ENCODE measurements around the gene PAPOLA. TPM values are rescaled to one million over a fixed set of nuclear protein-coding genes. Genes with fewer than 3 reads are reported as not detected.
"Not testable (repeated sequence)": the region's sequence is repeated elsewhere in the genome, so short reads cannot be mapped to it uniquely, and the experiment has no call there.

The PAPOLA gene
- total and polyA plus RNA-seq, 2 of the 4 experiments (the other 2 are of a cell fraction), result 73.8 to 128 TPM

DNA sequence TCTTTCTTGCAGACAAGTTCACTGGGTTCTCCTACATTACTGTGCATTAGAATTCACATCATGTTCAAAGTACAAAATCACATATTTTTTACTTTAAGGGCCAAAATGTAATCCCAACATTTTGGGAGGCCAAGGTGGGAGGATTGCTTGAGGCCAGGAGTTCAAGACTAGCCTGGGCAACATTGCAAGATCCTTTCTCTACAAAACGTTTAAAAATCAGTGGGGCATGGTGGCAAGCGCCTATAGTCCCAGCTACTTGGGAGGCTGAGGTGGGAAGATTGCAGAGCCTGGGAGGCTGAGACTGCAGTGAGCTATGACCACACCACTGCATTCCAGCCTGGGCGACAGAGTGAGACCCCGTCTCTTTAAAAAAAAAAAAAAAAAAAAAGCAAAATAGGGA is 31.2 kb upstream of the PAPOLA start:
- H3K18ac ChIP-seq (ENCODE audit: low read depth, low read length); H3K56ac ChIP-seq (ENCODE audit: extremely low read depth, insufficient read depth, low read length); dilution Hi-C loops (cut with HindIII; ENCODE audit: low sequenced_read_pairs, unreplicated experiment); H2BK20ac ChIP-seq (ENCODE audit: low read depth, low read length); H3K36me3 ChIP-seq (ENCODE audit: control insufficient read depth, insufficient read depth, low read length); H3K27ac ChIP-seq (ENCODE audit: insufficient read depth, low read length); H3K79me1 ChIP-seq (ENCODE audit: low read depth in 1 of 2, low read length in 2 of 2); H2AK5ac ChIP-seq (ENCODE audit: low read depth, low read length); H3K9ac ChIP-seq (ENCODE audit: low read depth, low read length); H2AK9ac ChIP-seq (replicated peaks; ENCODE audit: low read depth, low read length, poor library complexity); H3K23ac ChIP-seq (ENCODE audit: low read depth, low read length); H3K4me1 ChIP-seq (ENCODE audit: control insufficient read depth, insufficient read depth, low read length); H2AFZ ChIP-seq (replicated peaks; ENCODE audit: low read length, poor library complexity); CTCF ChIA-PET; POLR2A ChIA-PET (ENCODE audit: unreplicated experiment); ATAC-seq (ENCODE audit: low read depth); H4K5ac ChIP-seq (ENCODE audit: low read depth, low read length); in situ Hi-C loops (cut with MboI; ENCODE audit: low sequenced_read_pairs); BruUV-seq (replicated peaks); H4K8ac ChIP-seq (ENCODE audit: low read depth in 2 of 2, low read length in 2 of 2); H4K20me1 ChIP-seq (ENCODE audit: insufficient read depth, low read length); H3K4me2 ChIP-seq (ENCODE audit: low read depth, low read length); H3K9me3 ChIP-seq (ENCODE audit: control insufficient read depth, insufficient read depth, low read length); H3K4me3 ChIP-seq (ENCODE audit: insufficient read depth, low read depth, low read length); H3K9me1 ChIP-seq (ENCODE audit: insufficient read depth, low read length); H4K91ac ChIP-seq (ENCODE audit: insufficient read depth, low read depth, low read length); H3K4ac ChIP-seq (ENCODE audit: low read depth, low read length); H3K14ac ChIP-seq (replicated peaks; ENCODE audit: low read depth, low read length); intact Hi-C loops (cut with micrococcal nuclease); H2BK15ac ChIP-seq (ENCODE audit: low read depth, low read length); H2BK5ac ChIP-seq (ENCODE audit: low read depth, low read length, poor library complexity, severe bottlenecking); DNase-seq; H3K27me3 ChIP-seq (ENCODE audit: control insufficient read depth, insufficient read depth, low read length); H2BK120ac ChIP-seq (ENCODE audit: low read depth, low read length): not testable (repeated sequence)
- no CpG with 5 or more reads among the region's 4 CpGs for WGBS, 2 experiments (ENCODE audit: extremely low coverage in 2 of 2, insufficient read length in 1 of 2)

Measured in IMR-90 (cell line).